GDM1 (cell line): ENCODE data around the gene RPS15A.
"Not testable (repeated sequence)": the region's sequence is repeated elsewhere in the genome, so short reads cannot be mapped to it uniquely, and the experiment has no call there.

Source experiments
- DNase-seq: peaks from one replicate; lab custom pipeline; 2025; lab: John Stamatoyannopoulos, UW

RPS15A gene

GRCh38 chr16:18796377-18796776 lies 6.2 kb upstream of the RPS15A start:
- no peak for DNase-seq

GRCh38 chr16:18792836-18793433 lies 2.8 kb upstream of the RPS15A start:
- no peak for DNase-seq

GRCh38 chr16:18789515-18789849 lies 652 bp downstream of the RPS15A start:
- DNase-seq = no peak

GRCh38 chr16:18788828-18789514 lies 1.2 kb downstream of the RPS15A start:
- DNase-seq = no peak

DNA sequence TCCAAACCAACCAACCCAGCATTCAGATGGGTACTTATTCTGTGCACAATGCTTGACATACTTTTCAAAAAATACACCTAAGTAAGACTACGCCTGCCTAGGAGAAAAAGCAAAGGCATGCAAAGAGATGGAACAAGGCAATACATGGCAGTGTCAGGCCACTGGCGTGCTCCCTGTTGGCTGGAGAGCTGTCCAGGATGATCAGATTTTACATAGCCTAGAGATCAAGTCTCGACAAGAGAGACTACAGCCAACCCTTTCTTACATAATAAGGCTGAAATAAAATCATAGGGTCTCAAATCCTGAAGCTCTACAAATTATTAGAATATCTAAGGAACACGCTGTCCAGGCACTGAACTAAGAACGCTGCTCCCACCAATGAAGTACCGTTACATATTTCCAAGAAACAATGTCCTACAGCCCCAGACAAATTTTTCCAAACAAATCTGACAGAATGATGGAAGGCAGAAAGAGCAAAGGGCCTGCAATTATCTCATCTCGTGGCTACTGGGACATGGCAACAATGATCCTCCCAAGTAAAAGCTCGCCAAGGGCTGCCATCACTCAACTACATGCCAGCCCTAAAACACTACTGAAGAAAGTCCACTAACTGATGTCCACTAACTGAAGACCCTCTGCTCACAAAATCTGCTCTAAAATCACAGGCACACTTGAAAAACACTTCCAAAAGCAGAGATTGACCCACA lies 5.1 kb downstream of the RPS15A start:
- DNase-seq = no peak

- DNase-seq = no peak
These were observed 6.4 kb downstream of the RPS15A start for GRCh38 chr16:18783430-18784341.

DNA sequence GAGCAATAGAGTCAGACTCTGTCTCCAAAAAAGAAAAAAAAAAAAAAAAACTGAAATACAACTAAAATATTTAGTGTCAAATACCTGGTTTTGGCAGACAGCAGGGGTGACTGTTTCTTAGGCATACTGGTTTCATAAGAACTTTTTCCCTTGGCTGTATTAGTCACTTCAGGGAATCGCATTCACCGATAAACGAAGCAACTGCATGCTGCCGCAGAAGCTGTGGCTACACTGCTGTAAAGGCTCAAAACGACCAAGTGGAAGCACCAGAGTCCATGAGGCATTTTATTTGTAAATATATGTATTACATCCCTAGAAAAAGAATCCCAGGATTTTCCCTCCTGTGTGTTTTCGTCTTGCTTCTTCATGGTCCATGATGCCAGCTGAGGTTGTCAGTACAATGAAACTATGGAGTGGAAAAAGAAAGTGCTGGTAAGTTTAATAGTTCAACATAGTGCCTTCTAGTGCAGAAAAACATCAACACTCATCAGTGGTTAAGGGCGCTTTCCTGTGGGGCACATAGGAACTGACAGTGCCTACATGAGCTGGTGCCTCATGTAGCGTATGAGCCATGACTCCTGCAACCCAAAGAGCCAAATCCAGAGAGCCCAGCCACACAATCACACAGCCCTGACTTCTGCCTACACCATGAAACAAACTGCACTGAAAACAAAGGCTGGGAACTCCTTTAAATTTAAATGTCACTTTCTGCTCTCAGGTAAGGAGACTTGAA lies 7.3 kb downstream of the RPS15A start:
- DNase-seq = no peak

GRCh38 chr16:18781232-18781631 lies 8.9 kb downstream of the RPS15A start:
- DNase-seq = not testable (repeated sequence)

DNA sequence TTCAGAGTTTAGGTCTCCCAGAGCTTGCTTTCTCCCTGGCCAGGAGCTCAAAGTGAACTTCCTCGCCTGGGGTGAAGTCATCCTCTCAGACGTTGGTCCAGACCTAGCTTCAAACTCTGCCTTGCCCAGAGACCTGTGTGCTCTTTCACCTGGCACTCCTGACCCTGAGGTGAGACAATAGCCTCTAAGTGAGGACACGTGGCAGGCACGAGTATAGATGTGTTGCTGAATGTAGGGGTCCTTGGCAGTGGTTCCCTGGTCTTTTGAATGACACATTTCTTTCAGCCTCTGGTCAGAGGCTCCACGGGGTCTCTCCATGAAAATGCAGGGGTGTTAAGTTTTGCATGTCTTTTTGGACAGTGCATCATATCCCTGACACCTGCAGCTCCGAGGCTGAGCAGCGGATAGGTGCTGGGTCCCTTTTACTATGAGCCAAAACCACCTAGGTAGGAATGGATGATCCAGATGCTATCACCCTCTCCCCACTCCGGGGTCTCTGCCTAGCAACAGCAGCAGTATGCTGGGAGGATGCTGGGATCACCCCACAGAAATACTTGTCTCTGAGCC lies 9.6 kb downstream of the RPS15A start:
- DNase-seq = not testable (repeated sequence)

DNA sequence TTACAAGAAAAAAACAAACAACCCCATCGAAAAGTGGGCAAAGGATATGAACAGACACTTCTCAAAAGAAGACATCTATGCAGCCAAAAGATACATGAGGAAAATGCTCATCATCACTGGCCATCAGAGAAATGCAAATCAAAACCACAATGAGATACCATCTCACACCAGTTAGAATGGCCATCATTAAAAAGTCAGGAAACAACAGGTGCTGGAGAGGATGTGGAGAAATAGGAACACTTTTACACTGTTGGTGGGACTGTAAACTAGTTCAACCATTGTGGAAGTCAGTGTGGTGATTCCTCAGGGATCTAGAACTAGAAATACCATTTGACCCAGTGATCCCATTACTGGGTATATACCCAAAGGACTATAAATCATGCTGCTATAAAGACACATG lies 12.5 kb downstream of the RPS15A start:
- not testable (repeated sequence) for DNase-seq

DNA sequence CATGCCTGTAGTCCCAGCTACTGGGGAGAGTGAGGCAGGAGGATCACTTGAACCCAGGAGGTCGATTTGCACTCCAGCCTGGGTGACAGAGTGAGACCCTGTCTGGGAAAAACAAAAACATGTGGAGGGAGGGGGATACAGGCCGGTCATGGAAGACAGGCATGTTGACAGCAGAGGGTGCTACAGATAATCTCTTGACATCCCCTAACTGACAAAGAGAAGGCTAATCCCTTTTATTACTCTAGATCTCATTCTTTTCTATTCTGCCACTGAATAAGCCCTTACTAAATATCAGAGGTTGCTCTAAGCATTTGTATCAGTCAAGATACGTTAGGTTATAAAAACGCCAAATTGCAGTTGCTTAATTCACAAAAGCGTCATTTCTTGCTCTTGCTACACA lies 13.8 kb downstream of the RPS15A start:
- DNase-seq = not testable (repeated sequence)

- not testable (repeated sequence) for DNase-seq
These were observed 15.5 kb downstream of the RPS15A start for GRCh38 chr16:18774651-18775050.

GRCh38 chr16:18772171-18772570 lies 18.0 kb downstream of the RPS15A start:
- not testable (repeated sequence) for DNase-seq

DNA sequence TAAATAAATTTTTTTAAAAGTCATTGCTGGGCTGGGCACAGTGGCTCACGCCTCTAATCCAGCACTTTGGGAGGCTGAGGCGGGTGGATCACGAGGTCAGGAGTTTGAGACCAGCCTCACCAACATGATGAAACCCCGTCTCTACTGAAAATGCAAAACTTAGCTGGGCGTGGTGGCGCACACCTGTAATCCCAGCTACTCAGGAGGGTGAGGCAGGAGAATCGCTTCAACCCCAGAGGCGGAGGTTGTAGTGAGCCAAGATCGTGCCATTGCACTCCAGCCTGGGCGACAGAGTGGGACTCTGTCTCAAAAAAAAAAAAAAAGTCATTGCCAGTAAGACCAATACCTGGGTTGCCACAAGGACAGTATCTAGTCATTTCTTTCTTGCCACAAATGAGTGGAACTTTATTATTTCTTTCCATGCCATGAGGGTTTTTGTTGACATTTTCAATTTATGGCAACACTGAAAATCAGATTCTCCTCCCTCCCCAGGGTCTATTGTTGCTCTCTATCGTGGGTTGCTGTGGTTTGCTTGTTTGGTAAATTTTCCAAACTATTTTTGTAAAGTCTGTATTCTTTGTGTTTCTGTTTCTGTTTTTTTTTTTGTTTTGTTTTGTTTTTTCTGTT lies 19.7 kb downstream of the RPS15A start:
- not testable (repeated sequence) for DNase-seq

DNA sequence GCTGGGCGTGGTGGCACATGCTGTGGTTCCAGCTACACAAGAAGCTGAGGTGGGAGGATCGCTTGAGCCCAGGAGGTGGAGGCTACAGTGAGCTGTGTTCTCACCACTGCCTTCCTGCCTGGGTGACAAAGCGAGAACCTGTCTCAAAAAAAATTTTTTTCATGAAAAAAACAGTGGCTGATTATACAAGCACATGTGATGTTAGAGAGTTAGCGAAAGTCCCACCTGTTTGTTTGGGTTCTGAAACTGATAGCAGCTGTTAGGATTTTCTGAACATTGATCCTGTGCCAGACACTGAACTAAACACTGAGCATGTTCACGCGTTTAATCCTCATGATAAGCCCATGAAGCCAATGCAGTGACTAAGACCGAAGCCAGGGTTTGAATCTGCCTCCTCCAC lies 22.9 kb downstream of the RPS15A start:
- DNase-seq = not testable (repeated sequence)

GRCh38 chr16:18762713-18763112 lies 27.4 kb downstream of the RPS15A start:
- DNase-seq = not testable (repeated sequence)

DNA sequence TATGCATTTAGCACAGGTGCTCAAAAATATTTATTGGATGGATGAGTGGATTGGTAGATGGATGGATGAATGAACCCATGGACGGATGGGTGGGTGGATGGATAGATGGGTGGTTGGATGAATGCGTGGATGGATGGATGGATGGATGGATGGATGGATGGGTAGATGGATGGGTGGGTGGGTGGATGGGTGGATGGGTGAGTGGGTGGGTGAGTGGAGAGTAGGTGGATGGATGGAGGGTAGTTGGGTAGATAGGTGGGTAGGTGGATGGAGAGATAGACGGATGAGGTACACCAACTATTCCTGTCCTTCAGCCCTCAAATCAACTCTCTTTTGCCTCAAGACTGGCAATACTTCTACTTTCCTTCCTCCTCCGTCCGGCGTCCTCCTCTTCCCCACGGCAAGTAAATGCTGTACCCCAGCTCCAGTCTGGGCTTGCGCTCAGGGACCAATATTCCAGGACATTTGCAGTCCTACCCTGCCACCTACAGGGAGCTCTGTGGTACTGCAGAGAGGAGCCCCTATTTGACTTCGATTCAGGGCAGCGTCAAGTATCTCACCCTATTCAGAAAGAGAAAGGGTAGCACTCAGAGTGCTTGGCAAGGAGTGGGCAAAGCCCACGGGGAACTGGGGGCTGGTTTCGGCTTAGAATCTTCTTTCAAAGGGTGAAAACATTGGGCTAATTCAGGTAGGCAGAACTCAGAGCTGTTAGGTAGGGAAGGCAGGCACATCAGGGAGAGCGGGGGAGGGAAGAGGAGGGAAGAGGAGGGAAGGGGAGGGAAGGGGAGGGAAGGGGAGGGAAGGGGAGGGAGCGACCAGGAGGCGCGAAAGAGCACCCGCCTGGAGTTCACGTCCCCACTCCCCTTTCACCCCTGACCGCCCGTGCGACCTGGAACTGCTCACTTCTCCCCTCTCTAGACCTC lies 30.3 kb downstream of the RPS15A start:
- not testable (repeated sequence) for DNase-seq

DNA sequence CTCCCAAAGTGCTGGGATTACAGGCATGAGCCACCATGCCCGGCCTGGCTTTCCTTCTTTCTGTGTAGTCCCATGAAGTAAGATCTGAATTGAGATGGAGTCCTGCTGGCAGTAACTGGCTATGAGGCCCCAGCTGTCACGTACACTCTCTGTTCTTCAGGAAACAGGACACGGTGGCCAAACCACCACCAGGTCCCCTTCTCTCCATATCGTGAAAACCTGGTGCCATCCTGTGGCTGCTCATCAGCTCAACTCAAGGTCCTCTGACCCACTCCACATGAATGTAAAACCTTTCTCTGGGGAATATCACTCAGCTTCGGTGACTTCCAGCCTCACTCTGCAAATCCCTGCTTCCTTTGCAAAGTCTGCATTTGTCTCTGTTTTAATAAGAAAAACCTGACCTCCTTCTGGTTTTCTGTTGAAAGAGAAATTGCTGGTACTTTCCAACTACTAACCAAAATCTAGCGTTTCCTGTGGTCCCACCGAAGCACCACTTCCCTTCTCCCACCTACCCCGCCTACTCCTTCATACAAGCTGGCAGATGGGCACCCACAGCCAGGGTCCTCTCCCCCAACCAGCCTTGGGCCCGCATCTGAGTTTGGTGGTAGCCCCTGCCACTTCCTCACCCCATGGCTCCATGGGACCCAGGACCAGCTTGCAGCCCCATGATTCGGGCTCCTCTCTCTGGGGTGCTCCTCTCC lies 32.0 kb downstream of the RPS15A start:
- not testable (repeated sequence) for DNase-seq

DNA sequence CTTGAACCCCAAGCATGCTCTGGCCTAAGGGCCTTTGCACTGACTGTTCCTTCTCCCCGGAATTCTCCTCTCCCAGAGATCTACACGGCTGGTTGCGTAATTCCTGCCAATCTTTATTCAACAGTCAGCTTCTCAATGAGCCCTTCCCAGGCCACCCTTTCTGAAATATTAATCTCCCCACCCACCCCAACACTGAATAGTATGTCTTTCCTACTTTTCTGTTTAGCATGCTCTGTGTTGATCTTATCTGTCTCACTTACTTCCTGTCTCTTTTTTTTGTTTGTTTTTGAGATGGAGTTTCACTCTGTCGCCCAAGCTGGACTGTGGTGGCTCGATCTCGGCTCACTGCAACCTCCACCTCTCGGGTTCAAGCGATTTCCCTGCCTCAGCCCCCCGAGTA lies 33.5 kb downstream of the RPS15A start:
- not testable (repeated sequence) for DNase-seq
